ENCODE data around the gene SEMA7A.

Gene SEMA7A

GRCh38 chr15:74449643-74450205 is 16.0 kb upstream of the SEMA7A start:
- no peak overlapping the region for H3K4me3 ChIP-seq (ENCODE audit: low read length)
- H3K9ac ChIP-seq (ENCODE audit: low read length): no peak overlapping the region
- H3K36me3 ChIP-seq (ENCODE audit: control insufficient read depth, low read depth, low read length): peaks cover 14% of the 10 kb centered on the region
- H3K9me3 ChIP-seq (ENCODE audit: control insufficient read depth, low read depth, low read length): no peaks in the 10 kb centered on the region
- peaks cover 13% of the 10 kb centered on the region for H3K4me1 ChIP-seq (ENCODE audit: control insufficient read depth, low read depth, low read length)
- no peak overlapping the region for H3K27ac ChIP-seq (ENCODE audit: low read length)
- H3K27me3 ChIP-seq (ENCODE audit: control insufficient read depth, insufficient read depth, low read length): no peaks in the 10 kb centered on the region

GRCh38 chr15:74449095-74449494 is 15.3 kb upstream of the SEMA7A start:
- Histone ChIP-seq H3K27me3 (ENCODE audit: control insufficient read depth, insufficient read depth, low read length) (no peaks in the 10 kb centered on the region), H3K9me3 (ENCODE audit: control insufficient read depth, low read depth, low read length) (no peaks in the 10 kb centered on the region), H3K9ac (ENCODE audit: low read length) (no peak overlapping the region), H3K27ac (ENCODE audit: low read length) (no peak overlapping the region), H3K4me3 (ENCODE audit: low read length) (no peak overlapping the region), H3K36me3 (ENCODE audit: control insufficient read depth, low read depth, low read length) (peaks cover 13% of the 10 kb centered on the region), H3K4me1 (ENCODE audit: control insufficient read depth, low read depth, low read length) (peaks cover 8% of the 10 kb centered on the region)

- no peaks in the 10 kb centered on the region for H3K9me3 ChIP-seq (ENCODE audit: control insufficient read depth, low read depth, low read length)
- no peak overlapping the region for H3K27ac ChIP-seq (ENCODE audit: low read length)
- no peaks in the 10 kb centered on the region for H3K27me3 ChIP-seq (ENCODE audit: control insufficient read depth, insufficient read depth, low read length)
- H3K4me1 ChIP-seq (ENCODE audit: control insufficient read depth, low read depth, low read length): no peaks in the 10 kb centered on the region
- H3K4me3 ChIP-seq (ENCODE audit: low read length): no peak overlapping the region
- peaks cover 13% of the 10 kb centered on the region for H3K36me3 ChIP-seq (ENCODE audit: control insufficient read depth, low read depth, low read length)
- no peak overlapping the region for H3K9ac ChIP-seq (ENCODE audit: low read length)
Observed at GRCh38 chr15:74445816-74446763, 12.3 kb upstream of the SEMA7A start.

- Histone ChIP-seq H3K27me3 (ENCODE audit: control insufficient read depth, insufficient read depth, low read length) (no peaks in the 10 kb centered on the region), H3K36me3 (ENCODE audit: control insufficient read depth, low read depth, low read length) (peaks cover 12% of the 10 kb centered on the region), H3K9ac (ENCODE audit: low read length) (no peak overlapping the region), H3K4me1 (ENCODE audit: control insufficient read depth, low read depth, low read length) (no peaks in the 10 kb centered on the region), H3K9me3 (ENCODE audit: control insufficient read depth, low read depth, low read length) (no peaks in the 10 kb centered on the region), H3K27ac (ENCODE audit: low read length) (no peak overlapping the region), H3K4me3 (ENCODE audit: low read length) (no peak overlapping the region)
Observed at GRCh38 chr15:74444106-74445062, 10.6 kb upstream of the SEMA7A start.

GRCh38 chr15:74443100-74443909 is 9.5 kb upstream of the SEMA7A start:
- no peak overlapping the region for H3K9ac ChIP-seq (ENCODE audit: low read length)
- H3K36me3 ChIP-seq (ENCODE audit: control insufficient read depth, low read depth, low read length): peaks cover 6% of the 10 kb centered on the region
- H3K4me3 ChIP-seq (ENCODE audit: low read length): no peak overlapping the region
- no peaks in the 10 kb centered on the region for H3K9me3 ChIP-seq (ENCODE audit: control insufficient read depth, low read depth, low read length)
- no peaks in the 10 kb centered on the region for H3K4me1 ChIP-seq (ENCODE audit: control insufficient read depth, low read depth, low read length)
- H3K27ac ChIP-seq (ENCODE audit: low read length): no peak overlapping the region
- no peaks in the 10 kb centered on the region for H3K27me3 ChIP-seq (ENCODE audit: control insufficient read depth, insufficient read depth, low read length)

- no peaks in the 10 kb centered on the region for H3K4me1 ChIP-seq (ENCODE audit: control insufficient read depth, low read depth, low read length)
- H3K27me3 ChIP-seq (ENCODE audit: control insufficient read depth, insufficient read depth, low read length): no peaks in the 10 kb centered on the region
- no peak overlapping the region for H3K27ac ChIP-seq (ENCODE audit: low read length)
- H3K9ac ChIP-seq (ENCODE audit: low read length): no peak overlapping the region
- H3K9me3 ChIP-seq (ENCODE audit: control insufficient read depth, low read depth, low read length): no peaks in the 10 kb centered on the region
- H3K4me3 ChIP-seq (ENCODE audit: low read length): no peak overlapping the region
- H3K36me3 ChIP-seq (ENCODE audit: control insufficient read depth, low read depth, low read length): peaks cover 6% of the 10 kb centered on the region
Observed at GRCh38 chr15:74442604-74443003, 8.8 kb upstream of the SEMA7A start.

GRCh38 chr15:74442063-74442462 is 8.3 kb upstream of the SEMA7A start:
- H3K36me3 ChIP-seq (ENCODE audit: control insufficient read depth, low read depth, low read length): peaks cover 4% of the 10 kb centered on the region
- H3K9me3 ChIP-seq (ENCODE audit: control insufficient read depth, low read depth, low read length): no peaks in the 10 kb centered on the region
- no peak overlapping the region for H3K9ac ChIP-seq (ENCODE audit: low read length)
- H3K27ac ChIP-seq (ENCODE audit: low read length): no peak overlapping the region
- H3K27me3 ChIP-seq (ENCODE audit: control insufficient read depth, insufficient read depth, low read length): no peaks in the 10 kb centered on the region
- H3K4me3 ChIP-seq (ENCODE audit: low read length): no peak overlapping the region
- H3K4me1 ChIP-seq (ENCODE audit: control insufficient read depth, low read depth, low read length): no peaks in the 10 kb centered on the region

- no peaks in the 10 kb centered on the region for H3K36me3 ChIP-seq (ENCODE audit: control insufficient read depth, low read depth, low read length)
- H3K4me3 ChIP-seq (ENCODE audit: low read length): no peak overlapping the region
- no peaks in the 10 kb centered on the region for H3K27me3 ChIP-seq (ENCODE audit: control insufficient read depth, insufficient read depth, low read length)
- H3K27ac ChIP-seq (ENCODE audit: low read length): no peak overlapping the region
- no peaks in the 10 kb centered on the region for H3K9me3 ChIP-seq (ENCODE audit: control insufficient read depth, low read depth, low read length)
- no peaks in the 10 kb centered on the region for H3K4me1 ChIP-seq (ENCODE audit: control insufficient read depth, low read depth, low read length)
- H3K9ac ChIP-seq (ENCODE audit: low read length): no peak overlapping the region
Observed at GRCh38 chr15:74441248-74441941, 7.6 kb upstream of the SEMA7A start.

GRCh38 chr15:74438721-74439316 is 5.1 kb upstream of the SEMA7A start:
- no peaks in the 10 kb centered on the region for H3K9me3 ChIP-seq (ENCODE audit: control insufficient read depth, low read depth, low read length)
- H3K4me1 ChIP-seq (ENCODE audit: control insufficient read depth, low read depth, low read length): peaks cover 9% of the 10 kb centered on the region
- H3K4me3 ChIP-seq (ENCODE audit: low read length): no peak overlapping the region
- no peaks in the 10 kb centered on the region for H3K36me3 ChIP-seq (ENCODE audit: control insufficient read depth, low read depth, low read length)
- H3K27ac ChIP-seq (ENCODE audit: low read length): no peak overlapping the region
- H3K27me3 ChIP-seq (ENCODE audit: control insufficient read depth, insufficient read depth, low read length): peaks cover 6% of the 10 kb centered on the region
- H3K9ac ChIP-seq (ENCODE audit: low read length): no peak overlapping the region

GRCh38 chr15:74438206-74438605 is 4.4 kb upstream of the SEMA7A start:
- Histone ChIP-seq H3K9me3 (ENCODE audit: control insufficient read depth, low read depth, low read length) (no peaks in the 10 kb centered on the region), H3K9ac (ENCODE audit: low read length) (no peak overlapping the region), H3K4me1 (ENCODE audit: control insufficient read depth, low read depth, low read length) (peaks cover 9% of the 10 kb centered on the region), H3K27me3 (ENCODE audit: control insufficient read depth, insufficient read depth, low read length) (peaks cover 6% of the 10 kb centered on the region), H3K36me3 (ENCODE audit: control insufficient read depth, low read depth, low read length) (no peaks in the 10 kb centered on the region), H3K27ac (ENCODE audit: low read length) (no peak overlapping the region), H3K4me3 (ENCODE audit: low read length) (no peak overlapping the region)
